B cell (primary cell): ENCODE results near the gene RBPJ. TPM values are rescaled to one million over a fixed set of nuclear protein-coding genes. Genes with fewer than 3 reads are reported as not detected.
"Not testable (repeated sequence)": the region's sequence is repeated elsewhere in the genome, so short reads cannot be mapped to it uniquely, and the experiment has no call there.

Experiments
- ATAC-seq: fragments of 200-7000 bp; cut with Tn5 transposase; one replicate; pipeline ENCODE4 v1.10.0; 2021; ENCODE audit warnings: low read depth, mild to moderate bottlenecking, moderate number of reproducible peaks, moderate library complexity
- CTCF ChIA-PET: fragments of 350-600 bp; sonication (Branson Sonifier 250); formaldehyde crosslinking; loops from one replicate; lab custom pipeline; 2021; ENCODE audit warnings: antibody characterized with exemption, inconsistent platforms; lab: Charles Lee
- POLR2A ChIA-PET: fragments of 350-600 bp; sonication (Branson Sonifier 250); formaldehyde crosslinking; loops from one replicate; lab custom pipeline; 2021; ENCODE audit warnings: antibody characterized with exemption; lab: Charles Lee
- DNase-seq: peaks from one replicate; pipeline ENCODE4 v3.0.0; 2013
- H2AFZ ChIP-seq: 2 replicates; pipeline ENCODE4 v1.6.1; 2012; ENCODE audit warnings: mild to moderate bottlenecking, low read depth, low read length; ENCODE audit not compliant: insufficient read depth, poor library complexity, severe bottlenecking
- H3K27ac ChIP-seq, 2 donors: 1 replicate in 1 of 2; 2 replicates in 1 of 2; pipeline ENCODE4 v1.5.1; 2012 to 2013; ENCODE audit warnings: low read length in 2 of 2, mild to moderate bottlenecking in 2 of 2, moderate library complexity in 1 of 2
- H3K27me3 ChIP-seq, 4 experiments: fragments of 200-600 bp in 1 of 4; sonication (generic) in 1 of 4; replicated peaks in 1 of 4; 1 replicate in 2 of 4; 2 replicates in 2 of 4; pipeline versions ENCODE4 v1.6.1 to v1.7.0; 2013 to 2016; ENCODE audit warnings: low read length in 3 of 4, mild to moderate bottlenecking in 2 of 4, mixed read lengths in 1 of 4, moderate library complexity in 1 of 4; ENCODE audit not compliant: insufficient read depth in 4 of 4, control insufficient read depth in 3 of 4; ENCODE audit errors: control extremely low read depth in 1 of 4
- H3K36me3 ChIP-seq, 2 experiments: replicated peaks in 1 of 2; 1 replicate in 1 of 2; 2 replicates in 1 of 2; pipeline versions ENCODE4 v1.6.1 to v1.7.1; 2013; ENCODE audit warnings: low read length in 1 of 2; ENCODE audit not compliant: insufficient read depth in 2 of 2, control insufficient read depth in 1 of 2; ENCODE audit errors: control extremely low read depth in 1 of 2, extremely low read depth in 1 of 2
- H3K4me1 ChIP-seq, 2 donors: fragments of 200-600 bp in 1 of 2; sonication (generic) in 1 of 2; 1 replicate in 1 of 2; 2 replicates in 1 of 2; pipeline versions ENCODE4 v1.5.1 to v1.6.1; 2013 to 2017; ENCODE audit warnings: low read length in 2 of 2; ENCODE audit not compliant: control insufficient read depth in 2 of 2, insufficient read depth in 2 of 2
- H3K4me2 ChIP-seq: replicated peaks from 2 replicates; pipeline ENCODE3; 2012; ENCODE audit warnings: mild to moderate bottlenecking, low read depth, low read length; ENCODE audit not compliant: poor library complexity, severe bottlenecking
- H3K4me3 ChIP-seq, 5 experiments: fragments of 200-600 bp in 1 of 5; sonication (generic) in 1 of 5; 1 replicate in 3 of 5; 2 replicates in 2 of 5; pipeline versions ENCODE4 v1.5.1 to v1.7.0; 2011 to 2016; ENCODE audit warnings: low read length in 4 of 5, mild to moderate bottlenecking in 4 of 5, low read depth in 2 of 5, control low read depth in 1 of 5, moderate library complexity in 1 of 5; ENCODE audit not compliant: insufficient read depth in 1 of 5; ENCODE audit errors: control extremely low read depth in 1 of 5, extremely low read depth in 1 of 5
- H3K79me2 ChIP-seq: fragments of 200-600 bp; sonication (generic); one replicate; pipeline ENCODE4 v1.6.0; 2016; ENCODE audit warnings: low read length; ENCODE audit not compliant: control insufficient read depth, insufficient read depth
- H3K9ac ChIP-seq: fragments of 200-600 bp; sonication (generic); 2 replicates; pipeline ENCODE4 v1.6.1; 2017; ENCODE audit warnings: mild to moderate bottlenecking, low read length, moderate library complexity
- H3K9me3 ChIP-seq, 3 donors: one replicate each; pipeline versions ENCODE4 v1.6.1 to v1.7.1; 2013; ENCODE audit warnings: low read length in 2 of 3; ENCODE audit not compliant: control insufficient read depth in 2 of 3, insufficient read depth in 1 of 3; ENCODE audit errors: control extremely low read depth in 1 of 3
- H4K20me1 ChIP-seq: 2 replicates; pipeline ENCODE4 v1.6.0; 2012; ENCODE audit warnings: mild to moderate bottlenecking, low read length; ENCODE audit not compliant: insufficient read depth, control insufficient read depth, poor library complexity, severe bottlenecking
- H3K27ac Mint-ChIP-seq: one replicate; pipeline ENCODE4 v1.8.0; 2021; ENCODE audit warnings: mixed read lengths
- H3K27me3 Mint-ChIP-seq: one replicate; pipeline ENCODE4 v1.8.0; 2021; ENCODE audit warnings: mixed read lengths
- H3K4me1 Mint-ChIP-seq: one replicate; pipeline ENCODE4 v1.8.0; 2021; ENCODE audit warnings: mixed read lengths
- H3K4me3 Mint-ChIP-seq: one replicate; pipeline ENCODE4 v1.8.0; 2021; ENCODE audit warnings: mixed read lengths
- H3K9me3 Mint-ChIP-seq: one replicate; pipeline ENCODE4 v1.8.0; 2022; ENCODE audit warnings: mixed read lengths; ENCODE audit not compliant: insufficient read depth
- CTCF ChIP-seq: fragments of 200-600 bp; IDR thresholded peaks from one replicate; pipeline ENCODE4 v1.8.0; 2022; ENCODE audit warnings: antibody characterized with exemption, mild to moderate bottlenecking
- EZH2 ChIP-seq: IDR thresholded peaks from 2 replicates; pipeline ENCODE4 v1.6.1; 2012; ENCODE audit warnings: borderline replicate concordance, low read depth, mild to moderate bottlenecking, moderate library complexity, low read length; ENCODE audit not compliant: insufficient read depth, poor library complexity, severe bottlenecking
- WGBS: methylation state at CpG from one replicate; pipeline ENCODE4 v1.1.5; 2013; ENCODE audit warnings: missing lambda C conversion rate; ENCODE audit not compliant: insufficient coverage; 5-methylcytosine and 5-hydroxymethylcytosine counted together
- intact Hi-C: fragments of 100-400 bp; cut with micrococcal nuclease; formaldehyde crosslinking; loops from one replicate; pipeline ENCODE4 v1.10.0; 2022
- polyA plus RNA-seq: library from polyadenylated mRNA; depleted of rRNA; stranded (reverse); fragments of >200 nt; gene quantifications from 2 replicates; pipeline ENCODE4 v1.2.3, GENCODE V29; 2012
- total RNA-seq, 2 donors: library from RNA; stranded (reverse); fragments of 120-200 nt in 1 of 2; gene quantifications; 1 replicate in 1 of 2; 2 replicates in 1 of 2; pipeline versions ENCODE4 v1.2.3 to v1.2.4, GENCODE V29; 2013 to 2022

RBPJ gene
- total and polyA plus RNA-seq, 2 donors (not counting 1 experiment from before 2014, with no cell fraction given) = 10.6 to 50.1 TPM

- no peak overlapping the region for H2AFZ ChIP-seq
- no peaks in the 10 kb centered on the region for H3K36me3 ChIP-seq
- H3K27ac Mint-ChIP-seq = no peak overlapping the region
- TF ChIP-seq CTCF (no peak), EZH2 (no peak)
- H3K4me3 Mint-ChIP-seq = no peak overlapping the region
- peaks cover 14% of the 10 kb centered on the region for H3K4me1 Mint-ChIP-seq
- ATAC-seq = no peak
- H4K20me1 ChIP-seq = no peaks in the 10 kb centered on the region
- H3K9me3 ChIP-seq = peaks cover 1 to 8% (median 6%) of the 10 kb centered on the region in 3 donors
- H3K27ac ChIP-seq = no peak overlapping the region
- H3K27me3 ChIP-seq = no peaks in the 10 kb centered on the region
- H3K27me3 Mint-ChIP-seq = no peaks in the 10 kb centered on the region
- H3K79me2 ChIP-seq = no peaks in the 10 kb centered on the region
- CTCF ChIA-PET = interaction anchor here (1.0 to 2.9 kb wide), 3 partner anchors 18 to 230 kb away, joined by 3 to 11 read pairs (median 4); no protein-coding TSS in a partner anchor
- no peak overlapping the region for H3K4me3 ChIP-seq
- no peak for DNase-seq
- POLR2A ChIA-PET = no interaction called here
- peaks cover 8% of the 10 kb centered on the region in 2 donors for H3K4me1 ChIP-seq
- no peak overlapping the region for H3K9ac ChIP-seq
- intact Hi-C loops = no loop called here
- H3K9me3 Mint-ChIP-seq = peaks cover 6% of the 10 kb centered on the region
- H3K4me2 ChIP-seq = no peak overlapping the region
These were observed 9.2 kb upstream of the RBPJ start for GRCh38 chr4:26311633-26312032.

GRCh38 chr4:26315316-26315932 lies 5.4 kb upstream of the RBPJ start:
- H3K9me3 ChIP-seq, H3K4me3 Mint-ChIP-seq, intact Hi-C loops, H2AFZ ChIP-seq, H3K27me3 ChIP-seq, H3K36me3 ChIP-seq, H3K9ac ChIP-seq, CTCF ChIA-PET, ATAC-seq, H3K27me3 Mint-ChIP-seq, H4K20me1 ChIP-seq, H3K27ac ChIP-seq, POLR2A ChIA-PET, H3K27ac Mint-ChIP-seq, H3K4me2 ChIP-seq, H3K4me3 ChIP-seq, H3K79me2 ChIP-seq: not testable (repeated sequence)
- H3K4me1 Mint-ChIP-seq = peaks cover 21% of the 10 kb centered on the region
- H3K9me3 Mint-ChIP-seq = peaks cover 10% of the 10 kb centered on the region
- peaks cover 8 to 19% of the 10 kb centered on the region in 2 donors for H3K4me1 ChIP-seq
- DNase-seq = peak; percentile 20
- 100% methylated on average over 4 of the region's 8 CpGs for WGBS
